ENCODE measurements around the gene SCARB2.

GRCh38 chr4:76260571-76260970, 46.9 kb upstream of the SCARB2 start:
- TF ChIP-seq CTCF (IDR thresholded peaks at IDR 0.05; ENCODE audit: insufficient read depth, low read depth, low read length) (no peak), EZH2 (IDR thresholded peaks at IDR 0.05; ENCODE audit: insufficient read depth, low read length) (no peak)
